ENCODE measurements around the gene LILRB4.
"Not testable (repeated sequence)": the region's sequence is repeated elsewhere in the genome, so short reads cannot be mapped to it uniquely, and the experiment has no call there.

DNA sequence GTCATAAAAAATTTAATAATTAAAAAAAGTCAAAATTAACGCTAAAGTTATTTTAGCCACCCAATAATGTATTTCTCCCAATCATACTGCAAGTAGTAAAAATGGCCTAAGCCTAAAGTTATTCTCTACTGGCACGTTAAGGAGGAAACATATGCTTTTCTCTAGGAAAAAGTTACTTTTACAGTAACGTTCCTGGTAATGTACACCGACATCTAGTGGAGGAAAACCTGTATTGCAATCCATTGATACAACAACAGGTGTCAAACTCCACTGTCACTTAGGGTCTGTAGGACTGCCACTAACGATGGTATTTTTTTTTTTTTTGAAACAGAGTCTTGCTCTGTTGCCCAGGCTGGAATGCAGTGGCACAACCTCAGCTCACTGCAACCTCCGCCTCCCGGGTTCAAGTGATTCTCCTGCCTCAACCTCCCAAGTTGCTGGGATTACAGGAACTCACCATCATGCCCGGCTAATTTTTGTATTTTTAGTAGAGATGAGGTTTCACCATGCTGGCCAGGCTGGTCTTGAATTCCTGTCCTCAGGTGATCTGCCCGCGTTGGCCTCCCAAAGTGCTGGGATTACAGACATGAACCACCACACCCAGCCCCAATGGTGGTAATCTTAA, 13.5 kb downstream of the LILRB4 start:
- TF ChIP-seq, protein P1, sequence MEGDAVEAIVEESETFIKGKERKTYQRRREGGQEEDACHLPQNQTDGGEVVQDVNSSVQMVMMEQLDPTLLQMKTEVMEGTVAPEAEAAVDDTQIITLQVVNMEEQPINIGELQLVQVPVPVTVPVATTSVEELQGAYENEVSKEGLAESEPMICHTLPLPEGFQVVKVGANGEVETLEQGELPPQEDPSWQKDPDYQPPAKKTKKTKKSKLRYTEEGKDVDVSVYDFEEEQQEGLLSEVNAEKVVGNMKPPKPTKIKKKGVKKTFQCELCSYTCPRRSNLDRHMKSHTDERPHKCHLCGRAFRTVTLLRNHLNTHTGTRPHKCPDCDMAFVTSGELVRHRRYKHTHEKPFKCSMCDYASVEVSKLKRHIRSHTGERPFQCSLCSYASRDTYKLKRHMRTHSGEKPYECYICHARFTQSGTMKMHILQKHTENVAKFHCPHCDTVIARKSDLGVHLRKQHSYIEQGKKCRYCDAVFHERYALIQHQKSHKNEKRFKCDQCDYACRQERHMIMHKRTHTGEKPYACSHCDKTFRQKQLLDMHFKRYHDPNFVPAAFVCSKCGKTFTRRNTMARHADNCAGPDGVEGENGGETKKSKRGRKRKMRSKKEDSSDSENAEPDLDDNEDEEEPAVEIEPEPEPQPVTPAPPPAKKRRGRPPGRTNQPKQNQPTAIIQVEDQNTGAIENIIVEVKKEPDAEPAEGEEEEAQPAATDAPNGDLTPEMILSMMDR (IDR thresholded peaks at IDR 0.05), result peak; percentile 34 to 89 (median 56)
- TF ChIP-seq POLR2A (IDR thresholded peaks at IDR 0.05), result not testable (repeated sequence)

All from thyroid gland (tissue), 4 donors.